ENCODE results near the gene CRYBG1.

Gene CRYBG1

DNA sequence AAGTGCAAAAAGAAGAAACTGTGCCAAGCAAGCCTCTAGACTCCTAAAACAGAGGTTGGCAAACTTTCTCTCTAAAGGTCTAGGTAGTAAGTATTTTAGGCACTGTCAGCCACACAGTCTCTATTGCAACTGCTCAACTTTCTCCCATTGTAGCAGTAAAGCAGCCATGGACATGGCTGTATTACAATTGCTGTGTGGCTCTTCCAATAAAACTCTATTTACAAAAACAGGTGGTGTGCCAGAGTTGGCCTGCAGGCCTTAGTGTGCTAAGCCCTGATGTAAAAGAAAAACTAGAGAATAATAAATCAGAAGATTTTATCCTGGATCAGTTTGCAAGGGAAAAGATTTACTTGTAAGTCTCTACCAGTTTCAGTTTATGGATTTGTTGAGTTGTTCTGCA lies 74.0 kb downstream of the CRYBG1 start:
- Mint-ChIP-seq H3K27ac (no peak overlapping the region), H3K36me3 (ENCODE audit: low read depth) (no peaks in the 10 kb centered on the region)

DNA sequence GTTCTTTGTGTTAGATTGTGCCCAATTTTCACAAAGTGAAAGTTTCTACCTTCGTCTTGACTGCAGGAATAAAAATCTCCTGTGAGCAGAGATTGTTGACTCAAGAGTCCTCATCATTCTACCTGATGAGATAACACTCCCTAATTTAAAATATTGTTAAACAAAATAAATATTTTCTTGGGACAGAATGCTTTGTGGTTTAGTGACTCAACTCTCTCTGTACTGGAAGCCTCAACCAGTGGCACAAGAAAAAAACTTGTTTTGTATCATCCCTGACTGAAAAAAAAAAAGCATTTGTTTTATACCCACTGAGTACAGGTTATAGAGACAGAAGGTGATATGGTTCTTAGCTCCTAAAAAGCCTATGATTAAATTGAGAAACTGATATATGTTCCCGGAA lies 78.9 kb downstream of the CRYBG1 start:
- no peak for TF ChIP-seq CTCF (IDR thresholded peaks at IDR 0.05; ENCODE audit: unreplicated experiment in 3 of 3)
- Mint-ChIP-seq H3K27ac (no peak overlapping the region), H3K4me1 (no peaks in the 10 kb centered on the region), H3K9me3 (no peaks in the 10 kb centered on the region), H3K36me3 (ENCODE audit: low read depth) (no peaks in the 10 kb centered on the region), H3K4me3 (no peak overlapping the region), H3K27me3 (ENCODE audit: low read depth) (peaks cover 46% of the 10 kb centered on the region)

More for the DNA sequence above, 74.0 kb downstream of the CRYBG1 start:
- no peaks in the 10 kb centered on the region for H3K9me3 Mint-ChIP-seq
- no peak overlapping the region for H3K4me3 Mint-ChIP-seq
- TF ChIP-seq CTCF (IDR thresholded peaks at IDR 0.05; ENCODE audit: unreplicated experiment in 3 of 3) = no peak
- no peaks in the 10 kb centered on the region for H3K4me1 Mint-ChIP-seq
- H3K27me3 Mint-ChIP-seq (ENCODE audit: low read depth) = peaks cover 10% of the 10 kb centered on the region

GRCh38 chr6:106440546-106440945 lies 80.0 kb downstream of the CRYBG1 start:
- H3K36me3 Mint-ChIP-seq (ENCODE audit: low read depth) = no peaks in the 10 kb centered on the region
- peaks cover 51% of the 10 kb centered on the region for H3K27me3 Mint-ChIP-seq (ENCODE audit: low read depth)
- H3K9me3 Mint-ChIP-seq = no peaks in the 10 kb centered on the region
- no peaks in the 10 kb centered on the region for H3K4me1 Mint-ChIP-seq
- no peak overlapping the region for H3K4me3 Mint-ChIP-seq
- no peak for TF ChIP-seq CTCF (IDR thresholded peaks at IDR 0.05; ENCODE audit: unreplicated experiment in 3 of 3)
- no peak overlapping the region for H3K27ac Mint-ChIP-seq

GRCh38 chr6:106442395-106442794 lies 81.9 kb downstream of the CRYBG1 start:
- H3K27ac Mint-ChIP-seq = no peak overlapping the region
- no peaks in the 10 kb centered on the region for H3K36me3 Mint-ChIP-seq (ENCODE audit: low read depth)
- no peaks in the 10 kb centered on the region for H3K4me1 Mint-ChIP-seq

DNA sequence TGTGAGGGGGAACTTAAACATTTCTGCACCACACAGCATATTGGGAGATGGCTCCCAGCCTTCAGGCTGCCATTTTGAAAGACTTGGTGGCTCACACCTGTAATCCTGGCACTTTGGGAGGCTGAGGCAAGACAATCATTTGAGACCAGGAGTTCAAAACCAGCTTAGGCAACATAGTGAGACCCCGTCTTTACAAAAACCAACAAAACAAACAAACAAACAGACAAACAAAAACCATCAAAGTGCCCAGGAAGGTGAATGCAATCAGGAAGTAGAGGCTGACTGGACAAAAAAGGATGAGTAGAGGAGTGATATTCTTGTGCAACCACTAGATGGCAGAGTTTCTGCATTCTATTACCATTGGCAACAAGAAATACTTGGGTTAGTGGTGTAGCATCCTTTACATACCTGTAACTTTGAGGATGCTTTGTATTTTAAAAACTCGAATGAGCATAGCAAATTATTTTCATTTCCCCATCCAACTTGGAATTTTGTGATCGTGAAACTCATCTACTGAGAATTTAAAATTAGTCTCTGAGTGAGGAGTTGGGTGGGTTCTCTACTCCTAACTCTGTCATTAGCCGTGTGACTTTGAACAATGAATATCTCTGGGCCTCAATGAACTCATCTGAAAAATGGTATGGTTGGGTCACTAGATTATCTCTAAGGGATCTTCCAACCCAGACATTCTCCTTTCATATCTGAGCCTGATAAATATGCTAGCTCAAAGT lies 84.4 kb downstream of the CRYBG1 start:
- peak; percentile 70 for TF ChIP-seq CTCF (IDR thresholded peaks at IDR 0.05; ENCODE audit: unreplicated experiment in 3 of 3)
- no peaks in the 10 kb centered on the region for H3K36me3 Mint-ChIP-seq (ENCODE audit: low read depth)
- H3K27me3 Mint-ChIP-seq (ENCODE audit: low read depth) = peaks cover 37% of the 10 kb centered on the region
- H3K9me3 Mint-ChIP-seq = no peaks in the 10 kb centered on the region
- no peak overlapping the region for H3K4me3 Mint-ChIP-seq
- no peaks in the 10 kb centered on the region for H3K4me1 Mint-ChIP-seq
- H3K27ac Mint-ChIP-seq = peak overlapping the region in 2 of 3 experiments; percentile 16 to 45

More at GRCh38 chr6:106442395-106442794, 81.9 kb downstream of the CRYBG1 start:
- H3K4me3 Mint-ChIP-seq = no peak overlapping the region
- no peak for TF ChIP-seq CTCF (IDR thresholded peaks at IDR 0.05; ENCODE audit: unreplicated experiment in 3 of 3)
- H3K9me3 Mint-ChIP-seq = no peaks in the 10 kb centered on the region
- peaks cover 48% of the 10 kb centered on the region for H3K27me3 Mint-ChIP-seq (ENCODE audit: low read depth)

- no peak overlapping the region for H3K27ac Mint-ChIP-seq
- H3K36me3 Mint-ChIP-seq (ENCODE audit: low read depth) = no peaks in the 10 kb centered on the region
- no peak for TF ChIP-seq CTCF (IDR thresholded peaks at IDR 0.05; ENCODE audit: unreplicated experiment in 3 of 3)
- H3K9me3 Mint-ChIP-seq = no peaks in the 10 kb centered on the region
- H3K27me3 Mint-ChIP-seq (ENCODE audit: low read depth) = peaks cover 31% of the 10 kb centered on the region
- no peak overlapping the region for H3K4me3 Mint-ChIP-seq
- no peaks in the 10 kb centered on the region for H3K4me1 Mint-ChIP-seq
These were observed 85.0 kb downstream of the CRYBG1 start for GRCh38 chr6:106445508-106445878.

Measured in nephron (organoid).